DOHH2 (cell line): ENCODE data around the gene ING4.
A peak's percentile ranks its signal among the peaks of the same experiment; 100 is the strongest.

Experiments used
- H3F3A ChIP-seq: fragments of 200-600 bp; sonication (generic), shearing (Covaris generic); 2 replicates; pipeline ENCODE4 v1.6.0; 2016; ENCODE audit warnings: antibody characterized with exemption, mild to moderate bottlenecking; ENCODE audit not compliant: control insufficient read depth, insufficient read depth
- H3K27ac ChIP-seq: fragments of 200-600 bp; sonication (generic); 2 replicates; pipeline ENCODE4 v1.5.1; 2014; ENCODE audit warnings: low read depth, mild to moderate bottlenecking, low read length, moderate library complexity
- H3K27me3 ChIP-seq: fragments of 200-600 bp; sonication (generic); 2 replicates; pipeline ENCODE4 v1.6.1; 2014; ENCODE audit warnings: mild to moderate bottlenecking, low read length, mixed read lengths; ENCODE audit not compliant: control insufficient read depth
- H3K36me3 ChIP-seq: fragments of 200-600 bp; sonication (generic); 2 replicates; pipeline ENCODE4 v1.6.1; 2014; ENCODE audit warnings: mild to moderate bottlenecking, low read length, moderate library complexity, mixed read lengths; ENCODE audit not compliant: control insufficient read depth
- H3K4me1 ChIP-seq: fragments of 200-600 bp; sonication (generic); 2 replicates; pipeline ENCODE4 v1.6.1; 2014; ENCODE audit warnings: mild to moderate bottlenecking, low read length, mixed read lengths; ENCODE audit not compliant: control insufficient read depth
- H3K4me2 ChIP-seq: fragments of 200-600 bp; sonication (generic); 2 replicates; pipeline ENCODE4 v1.6.0; 2014; ENCODE audit warnings: mild to moderate bottlenecking, low read length, moderate library complexity
- H3K4me3 ChIP-seq: fragments of 200-600 bp; sonication (generic); 2 replicates; pipeline ENCODE4 v1.5.1; 2014; ENCODE audit warnings: mild to moderate bottlenecking, low read length, mixed read lengths
- H3K79me2 ChIP-seq: fragments of 200-600 bp; sonication (generic); 2 replicates; pipeline ENCODE4 v1.6.1; 2014; ENCODE audit warnings: mild to moderate bottlenecking, low read length, mixed read lengths; ENCODE audit not compliant: control insufficient read depth
- H3K9me2 ChIP-seq: fragments of 200-600 bp; sonication (generic); replicated peaks from 2 replicates; pipeline ENCODE4 v1.6.1; 2014; ENCODE audit warnings: mild to moderate bottlenecking, low read length, mixed read lengths; ENCODE audit not compliant: control insufficient read depth
- H3K9me3 ChIP-seq: fragments of 200-600 bp; sonication (generic); 2 replicates; pipeline ENCODE4 v1.6.1; 2014; ENCODE audit warnings: antibody characterized with exemption, low read length, mixed read lengths; ENCODE audit not compliant: control insufficient read depth, insufficient read depth
- H4K20me1 ChIP-seq: fragments of 200-600 bp; sonication (generic); 2 replicates; pipeline ENCODE4 v1.6.0; 2014; ENCODE audit warnings: low read depth, mild to moderate bottlenecking, antibody characterized with exemption, low read length, moderate library complexity; ENCODE audit not compliant: control insufficient read depth, insufficient read depth
- EZH2phosphoT487 ChIP-seq: fragments of 200-600 bp; sonication (generic); IDR thresholded peaks from 2 replicates; pipeline ENCODE4 v1.6.1; 2017; ENCODE audit warnings: borderline replicate concordance, mild to moderate bottlenecking, antibody characterized with exemption, low read length, moderate library complexity, mixed read lengths
- TF ChIP-seq, protein P1 (sequence below): fragments of 200-600 bp; sonication (generic); IDR thresholded peaks from one replicate; pipeline ENCODE4 v1.5.1; 2014; ENCODE audit warnings: antibody characterized with exemption, mild to moderate bottlenecking, low read depth, low read length; ENCODE audit not compliant: poor library complexity, severe bottlenecking

Gene ING4

DNA sequence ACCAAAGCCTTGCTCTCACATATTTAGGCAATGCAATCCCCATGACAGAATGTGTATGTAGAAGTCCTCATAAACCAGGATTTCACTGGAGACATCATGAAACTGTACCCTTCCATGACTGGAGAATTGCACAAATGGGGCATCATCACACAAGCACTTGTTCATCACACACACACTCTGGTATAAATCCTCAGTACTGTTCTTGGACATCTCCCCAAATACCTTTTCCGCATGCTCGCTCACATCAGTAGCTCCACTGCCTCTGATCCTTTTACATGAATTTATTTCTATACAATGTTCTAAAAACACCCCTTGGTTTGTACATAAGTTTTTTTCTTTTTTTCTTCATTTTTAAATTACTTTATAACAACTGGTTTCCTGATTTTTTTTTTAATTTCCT lies 3.3 kb upstream of the ING4 start:
- no peak for TF ChIP-seq EZH2phosphoT487
- TF ChIP-seq, protein P1, sequence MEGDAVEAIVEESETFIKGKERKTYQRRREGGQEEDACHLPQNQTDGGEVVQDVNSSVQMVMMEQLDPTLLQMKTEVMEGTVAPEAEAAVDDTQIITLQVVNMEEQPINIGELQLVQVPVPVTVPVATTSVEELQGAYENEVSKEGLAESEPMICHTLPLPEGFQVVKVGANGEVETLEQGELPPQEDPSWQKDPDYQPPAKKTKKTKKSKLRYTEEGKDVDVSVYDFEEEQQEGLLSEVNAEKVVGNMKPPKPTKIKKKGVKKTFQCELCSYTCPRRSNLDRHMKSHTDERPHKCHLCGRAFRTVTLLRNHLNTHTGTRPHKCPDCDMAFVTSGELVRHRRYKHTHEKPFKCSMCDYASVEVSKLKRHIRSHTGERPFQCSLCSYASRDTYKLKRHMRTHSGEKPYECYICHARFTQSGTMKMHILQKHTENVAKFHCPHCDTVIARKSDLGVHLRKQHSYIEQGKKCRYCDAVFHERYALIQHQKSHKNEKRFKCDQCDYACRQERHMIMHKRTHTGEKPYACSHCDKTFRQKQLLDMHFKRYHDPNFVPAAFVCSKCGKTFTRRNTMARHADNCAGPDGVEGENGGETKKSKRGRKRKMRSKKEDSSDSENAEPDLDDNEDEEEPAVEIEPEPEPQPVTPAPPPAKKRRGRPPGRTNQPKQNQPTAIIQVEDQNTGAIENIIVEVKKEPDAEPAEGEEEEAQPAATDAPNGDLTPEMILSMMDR: no peak
- no peaks in the 10 kb centered on the region for H3K9me2 ChIP-seq
- H3K27ac ChIP-seq: no peak overlapping the region
- H3K9me3 ChIP-seq: no peaks in the 10 kb centered on the region
- no peaks in the 10 kb centered on the region for H4K20me1 ChIP-seq
- H3K27me3 ChIP-seq: no peaks in the 10 kb centered on the region
- peaks cover 20% of the 10 kb centered on the region for H3K4me1 ChIP-seq
- peaks cover 15% of the 10 kb centered on the region for H3K79me2 ChIP-seq
- H3F3A ChIP-seq: peaks cover 21% of the 10 kb centered on the region
- peaks cover 50% of the 10 kb centered on the region for H3K36me3 ChIP-seq
- H3K4me3 ChIP-seq: no peak overlapping the region
- H3K4me2 ChIP-seq: no peak overlapping the region

DNA sequence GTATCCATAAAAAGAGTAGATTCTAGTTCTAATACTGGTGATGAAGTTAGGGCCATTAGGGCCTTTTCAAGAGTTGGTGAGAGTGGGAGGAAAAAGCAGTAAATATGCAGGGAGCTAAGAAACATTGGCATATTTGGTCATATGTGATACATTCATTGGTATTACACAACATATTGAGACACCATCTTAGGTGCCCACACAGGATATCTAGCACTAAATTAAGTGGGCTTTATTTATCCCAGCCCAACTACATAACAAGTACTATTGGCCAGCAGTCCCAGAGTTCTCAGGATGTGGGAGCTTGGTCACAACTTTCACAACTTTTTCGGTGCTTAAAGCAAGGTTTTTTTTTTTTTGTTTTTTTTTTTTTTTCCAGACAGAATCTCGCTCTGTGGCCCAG lies 2.0 kb upstream of the ING4 start:
- no peak overlapping the region for H3K27ac ChIP-seq

DNA sequence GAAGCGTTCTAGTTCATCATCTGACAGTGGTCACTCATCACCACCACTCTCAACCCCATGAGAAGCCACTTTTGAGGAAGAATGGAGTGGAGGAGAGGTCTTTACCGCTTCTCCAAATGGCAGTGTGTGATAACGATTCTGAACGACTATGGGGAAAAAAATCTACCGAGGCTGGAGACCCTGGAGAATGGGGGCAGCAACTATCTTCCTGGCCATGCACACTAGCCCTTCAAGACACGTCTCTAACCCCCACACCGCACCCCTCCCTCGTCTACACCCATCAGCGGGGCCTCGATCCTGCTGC lies 365 bp downstream of the ING4 start:
- Histone ChIP-seq H3K9me3 (no peaks in the 10 kb centered on the region), H3K4me1 (peaks cover 20% of the 10 kb centered on the region), H3K27me3 (no peaks in the 10 kb centered on the region), H3K79me2 (peaks cover 19% of the 10 kb centered on the region), H3K4me2 (peak overlapping the region; percentile 82), H3F3A (peaks cover 21% of the 10 kb centered on the region), H4K20me1 (no peaks in the 10 kb centered on the region), H3K27ac (no peak overlapping the region), H3K9me2 (no peaks in the 10 kb centered on the region), H3K36me3 (peaks cover 14% of the 10 kb centered on the region), H3K4me3 (peak overlapping the region; percentile 82)
- TF ChIP-seq, protein P1: no peak
- no peak for TF ChIP-seq EZH2phosphoT487

More for the DNA sequence above, 2.0 kb upstream of the ING4 start:
- Histone ChIP-seq H3K4me1 (peaks cover 20% of the 10 kb centered on the region), H3K9me2 (no peaks in the 10 kb centered on the region), H3K27me3 (no peaks in the 10 kb centered on the region), H3F3A (peaks cover 21% of the 10 kb centered on the region), H3K4me2 (no peak overlapping the region), H3K9me3 (no peaks in the 10 kb centered on the region), H3K36me3 (peaks cover 37% of the 10 kb centered on the region), H3K4me3 (no peak overlapping the region), H3K79me2 (peaks cover 15% of the 10 kb centered on the region), H4K20me1 (no peaks in the 10 kb centered on the region)
- TF ChIP-seq, protein P1: no peak
- no peak for TF ChIP-seq EZH2phosphoT487

DNA sequence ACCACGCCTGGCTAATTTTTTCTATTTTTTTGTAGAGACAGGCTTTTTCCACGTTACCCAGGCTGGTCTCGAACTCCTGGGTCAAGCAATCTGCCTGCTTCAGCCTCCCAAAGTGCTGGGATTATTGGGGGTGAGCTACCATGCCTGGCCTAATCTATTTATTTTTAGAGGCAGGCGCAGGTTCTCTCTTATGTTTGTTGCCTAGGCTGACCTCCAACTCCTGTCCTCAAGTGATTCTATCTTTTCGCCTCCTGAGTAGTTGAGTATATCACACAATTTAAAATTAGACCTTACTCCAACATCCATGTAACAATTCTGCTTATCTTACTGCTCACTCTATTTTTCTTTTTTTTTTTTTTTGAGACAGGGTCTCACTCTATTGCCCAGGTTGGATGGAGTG lies 8.9 kb downstream of the ING4 start:
- Histone ChIP-seq H3K4me3 (no peak overlapping the region), H3K27ac (no peak overlapping the region), H3K36me3 (peaks cover 39% of the 10 kb centered on the region), H4K20me1 (no peaks in the 10 kb centered on the region), H3F3A (no peaks in the 10 kb centered on the region), H3K4me2 (no peak overlapping the region), H3K79me2 (peaks cover 3% of the 10 kb centered on the region; the same call in 1 of the 2 replicates), H3K27me3 (no peaks in the 10 kb centered on the region), H3K9me2 (no peaks in the 10 kb centered on the region), H3K9me3 (no peaks in the 10 kb centered on the region), H3K4me1 (peaks cover 11% of the 10 kb centered on the region)
- TF ChIP-seq, protein P1: no peak
- TF ChIP-seq EZH2phosphoT487: no peak
